Measurements from ENCODE around the gene CETN1.
A peak's percentile ranks its signal among the peaks of the same experiment; 100 is the strongest.

Gene CETN1

GRCh38 chr18:623761-624620, 43.8 kb downstream of the CETN1 start:
- peak; percentile 9 for DNase-seq (ENCODE audit: low read depth)

- no peak for DNase-seq (ENCODE audit: low read depth)
Observed at GRCh38 chr18:627231-627630, 47.1 kb downstream of the CETN1 start.

GRCh38 chr18:629269-630150, 49.3 kb downstream of the CETN1 start:
- DNase-seq (ENCODE audit: low read depth): no peak

GRCh38 chr18:631560-631959, 51.4 kb downstream of the CETN1 start:
- DNase-seq (ENCODE audit: low read depth): no peak
